ENCODE results near the gene CHST11.

CHST11 gene

DNA sequence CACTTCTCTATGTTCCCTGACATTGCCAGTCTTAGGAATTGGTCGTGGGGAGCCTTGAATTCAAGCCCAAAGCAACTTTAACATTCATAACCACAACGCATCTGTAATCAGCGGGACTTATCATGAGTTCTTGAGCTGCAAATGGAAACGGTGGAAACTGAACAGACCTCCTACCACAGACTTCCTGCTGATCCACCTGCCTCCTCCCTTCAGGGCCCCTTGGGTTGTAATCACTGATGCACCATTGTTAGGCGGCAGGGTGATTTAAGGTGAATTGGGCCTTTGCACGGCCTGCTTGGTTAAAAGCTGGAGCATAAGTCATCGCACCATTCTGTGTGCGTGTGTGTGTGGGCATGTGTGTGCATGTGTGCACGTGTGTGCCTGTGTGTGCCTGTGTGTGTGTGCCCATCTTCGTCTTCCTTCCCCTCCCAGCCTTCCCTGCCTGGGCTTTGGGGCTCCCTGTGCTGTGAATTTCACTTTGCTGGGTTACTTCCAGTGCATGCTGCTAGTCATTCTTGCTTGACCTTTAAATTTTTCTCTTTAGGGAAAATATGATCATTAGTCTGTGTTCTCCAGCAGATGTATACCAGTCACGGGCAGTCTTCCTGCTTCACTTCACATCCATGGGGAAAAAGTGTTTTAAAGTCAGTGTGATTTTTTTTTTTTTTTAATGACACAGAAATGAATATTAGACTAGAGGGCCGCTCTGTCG lies 29.1 kb downstream of the CHST11 start:
- H3K9ac ChIP-seq (ENCODE audit: low read length) = no peak overlapping the region
- H3K4me1 ChIP-seq (ENCODE audit: insufficient read depth, low read length) = peaks cover 22% of the 10 kb centered on the region
- no peaks in the 10 kb centered on the region for H3K27me3 ChIP-seq (ENCODE audit: control insufficient read depth in 1 of 2, insufficient read depth in 2 of 2, low read length in 2 of 2)
- no peaks in the 10 kb centered on the region for H3K36me3 ChIP-seq (ENCODE audit: insufficient read depth, low read length)
- H3K27ac ChIP-seq (ENCODE audit: low read depth, low read length) = no peak overlapping the region
- H3K4me3 ChIP-seq (ENCODE audit: low read depth in 1 of 2, low read length in 2 of 2) = no peak overlapping the region
- H3K9me3 ChIP-seq (ENCODE audit: low read length) = no peaks in the 10 kb centered on the region

DNA sequence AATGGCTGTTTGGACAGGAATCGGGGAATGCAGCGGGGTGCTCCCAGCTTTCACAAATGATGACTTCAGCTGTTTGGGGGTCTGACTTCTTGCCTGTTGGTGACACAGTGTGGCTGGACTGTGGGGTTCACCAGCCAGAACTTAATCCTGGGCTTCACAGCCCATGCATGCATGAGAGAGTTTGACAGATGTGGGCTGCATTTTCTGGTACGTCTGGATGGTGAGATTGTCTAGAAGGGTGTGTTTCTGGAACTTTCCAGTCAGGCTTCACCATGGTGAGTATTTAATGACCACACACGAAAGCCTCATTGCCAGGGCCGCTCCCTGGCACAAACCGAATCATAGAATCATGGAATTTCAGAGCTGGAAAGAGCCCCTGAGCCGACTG lies 29.6 kb downstream of the CHST11 start:
- H3K9me3 ChIP-seq (ENCODE audit: low read length) = no peaks in the 10 kb centered on the region
- no peaks in the 10 kb centered on the region for H3K27me3 ChIP-seq (ENCODE audit: control insufficient read depth in 1 of 2, insufficient read depth in 2 of 2, low read length in 2 of 2)
- no peak overlapping the region for H3K27ac ChIP-seq (ENCODE audit: low read depth, low read length)
- H3K4me1 ChIP-seq (ENCODE audit: insufficient read depth, low read length) = peaks cover 20% of the 10 kb centered on the region
- H3K4me3 ChIP-seq (ENCODE audit: low read depth in 1 of 2, low read length in 2 of 2) = no peak overlapping the region
- no peak overlapping the region for H3K9ac ChIP-seq (ENCODE audit: low read length)
- H3K36me3 ChIP-seq (ENCODE audit: insufficient read depth, low read length) = no peaks in the 10 kb centered on the region

DNA sequence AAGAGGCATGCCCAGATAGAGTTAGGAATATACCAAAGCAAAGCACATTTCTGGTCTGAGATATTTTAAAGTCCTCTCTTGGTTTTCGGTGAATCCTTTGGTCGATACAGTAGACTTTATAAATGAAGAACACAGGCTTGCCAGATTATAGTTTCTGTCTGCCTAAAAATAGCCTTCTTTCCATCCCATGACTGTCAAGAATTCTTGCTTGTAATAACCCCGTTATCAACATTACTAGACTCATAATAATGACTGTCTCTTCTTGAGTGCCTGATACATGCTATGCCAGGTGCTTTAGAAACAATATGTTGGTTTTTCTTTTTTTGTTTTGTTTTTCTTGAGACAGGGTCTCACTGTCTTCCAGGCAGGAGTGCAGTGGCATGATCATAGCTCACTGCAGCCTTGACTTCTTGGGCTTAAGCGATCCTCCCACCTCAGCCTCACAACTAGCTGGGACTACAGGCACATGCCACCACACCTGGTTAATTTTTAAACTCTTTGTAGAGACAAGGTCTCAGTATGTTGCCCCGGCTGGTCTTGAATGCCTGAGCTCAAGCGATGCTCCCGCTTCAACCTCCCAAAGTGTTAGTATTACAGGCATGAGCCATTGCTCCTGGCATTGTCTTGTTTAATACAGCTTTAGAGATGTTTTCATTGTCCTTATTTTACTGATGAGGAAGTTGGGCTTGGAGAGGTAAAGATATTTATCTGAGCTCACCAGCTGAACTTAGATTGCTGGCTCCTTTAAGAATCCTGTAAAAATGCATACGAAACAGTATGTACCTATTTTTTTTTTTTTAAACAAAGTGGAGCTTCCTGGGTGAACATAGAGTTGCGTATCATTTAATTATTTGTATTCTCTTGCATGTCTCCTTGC lies 30.4 kb downstream of the CHST11 start:
- no peak overlapping the region for H3K9ac ChIP-seq (ENCODE audit: low read length)
- no peak overlapping the region for H3K27ac ChIP-seq (ENCODE audit: low read depth, low read length)
- no peak overlapping the region for H3K4me3 ChIP-seq (ENCODE audit: low read depth in 1 of 2, low read length in 2 of 2)
- H3K27me3 ChIP-seq (ENCODE audit: control insufficient read depth in 1 of 2, insufficient read depth in 2 of 2, low read length in 2 of 2) = no peaks in the 10 kb centered on the region
- peaks cover 19% of the 10 kb centered on the region for H3K4me1 ChIP-seq (ENCODE audit: insufficient read depth, low read length)
- H3K9me3 ChIP-seq (ENCODE audit: low read length) = no peaks in the 10 kb centered on the region
- H3K36me3 ChIP-seq (ENCODE audit: insufficient read depth, low read length) = no peaks in the 10 kb centered on the region

DNA sequence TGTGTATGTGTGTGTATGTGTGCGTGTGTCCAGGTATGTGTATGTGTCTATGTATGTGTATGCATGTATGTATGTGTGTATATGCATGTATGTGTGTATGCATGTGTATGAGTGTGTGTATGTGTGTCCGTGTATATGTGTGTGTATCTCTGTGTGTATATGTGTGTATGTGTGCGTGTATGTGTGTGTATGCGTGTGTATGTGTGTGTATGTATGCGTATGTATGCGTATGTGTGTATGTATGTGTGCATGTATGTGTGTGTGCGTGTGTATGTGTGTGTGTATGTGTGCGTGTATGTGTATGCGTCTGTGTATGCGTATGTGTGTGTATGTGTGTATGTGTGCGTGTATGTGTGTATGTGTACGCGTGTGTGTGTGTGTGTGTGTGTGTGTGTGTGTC lies 31.6 kb downstream of the CHST11 start:
- H3K4me3 ChIP-seq (ENCODE audit: low read depth in 1 of 2, low read length in 2 of 2) = no peak overlapping the region
- peaks cover 19% of the 10 kb centered on the region for H3K4me1 ChIP-seq (ENCODE audit: insufficient read depth, low read length)
- no peak overlapping the region for H3K27ac ChIP-seq (ENCODE audit: low read depth, low read length)
- H3K9me3 ChIP-seq (ENCODE audit: low read length) = no peaks in the 10 kb centered on the region
- no peak overlapping the region for H3K9ac ChIP-seq (ENCODE audit: low read length)
- no peaks in the 10 kb centered on the region for H3K27me3 ChIP-seq (ENCODE audit: control insufficient read depth in 1 of 2, insufficient read depth in 2 of 2, low read length in 2 of 2)
- H3K36me3 ChIP-seq (ENCODE audit: insufficient read depth, low read length) = no peaks in the 10 kb centered on the region

DNA sequence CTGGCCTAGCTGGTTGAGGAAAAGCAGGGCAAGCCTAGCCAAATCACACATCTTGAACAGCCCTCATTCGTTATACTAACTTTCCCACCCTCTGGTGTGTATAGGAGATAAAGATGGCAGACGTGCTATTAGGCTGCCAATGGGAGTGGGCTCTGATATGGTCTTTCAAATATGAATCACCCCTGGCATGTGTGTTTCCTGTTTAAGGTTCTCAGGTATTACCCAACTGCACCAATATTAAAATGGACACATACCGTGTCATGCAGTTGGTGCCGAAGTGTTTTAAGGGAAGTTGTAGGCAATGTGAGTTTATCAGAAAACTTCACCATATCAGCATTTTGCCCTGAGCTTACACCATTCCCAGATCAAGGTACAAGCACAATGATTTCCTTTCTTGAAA lies 33.4 kb downstream of the CHST11 start:
- H3K4me3 ChIP-seq (ENCODE audit: low read depth in 1 of 2, low read length in 2 of 2) = no peak overlapping the region
- no peak overlapping the region for H3K9ac ChIP-seq (ENCODE audit: low read length)
- no peaks in the 10 kb centered on the region for H3K36me3 ChIP-seq (ENCODE audit: insufficient read depth, low read length)
- peaks cover 19% of the 10 kb centered on the region for H3K4me1 ChIP-seq (ENCODE audit: insufficient read depth, low read length)
- H3K27ac ChIP-seq (ENCODE audit: low read depth, low read length) = no peak overlapping the region
- H3K27me3 ChIP-seq (ENCODE audit: control insufficient read depth in 1 of 2, insufficient read depth in 2 of 2, low read length in 2 of 2) = no peaks in the 10 kb centered on the region
- H3K9me3 ChIP-seq (ENCODE audit: low read length) = no peaks in the 10 kb centered on the region

DNA sequence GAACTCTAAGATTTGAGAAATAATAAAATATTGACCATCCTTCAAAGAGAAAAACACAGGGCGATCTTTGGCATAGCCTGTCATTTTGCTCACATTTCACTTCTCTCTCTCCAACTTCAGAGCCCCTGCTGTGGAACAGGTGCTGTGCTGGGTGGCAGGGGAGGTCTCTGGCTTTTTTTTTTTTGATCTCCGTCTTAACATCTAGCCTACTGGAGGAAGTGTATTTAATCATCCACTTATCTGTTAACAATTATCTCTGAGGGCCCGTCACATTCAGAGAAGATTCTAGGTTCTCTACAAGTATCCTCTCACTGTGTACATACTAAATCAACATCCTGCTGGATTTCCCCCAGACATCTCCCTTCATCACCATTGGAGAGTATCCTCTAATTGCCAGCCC lies 34.1 kb downstream of the CHST11 start:
- no peaks in the 10 kb centered on the region for H3K9me3 ChIP-seq (ENCODE audit: low read length)
- H3K4me3 ChIP-seq (ENCODE audit: low read depth in 1 of 2, low read length in 2 of 2) = no peak overlapping the region
- H3K9ac ChIP-seq (ENCODE audit: low read length) = no peak overlapping the region
- H3K27me3 ChIP-seq (ENCODE audit: control insufficient read depth in 1 of 2, insufficient read depth in 2 of 2, low read length in 2 of 2) = no peaks in the 10 kb centered on the region
- peaks cover 17% of the 10 kb centered on the region for H3K4me1 ChIP-seq (ENCODE audit: insufficient read depth, low read length)
- H3K27ac ChIP-seq (ENCODE audit: low read depth, low read length) = no peak overlapping the region
- H3K36me3 ChIP-seq (ENCODE audit: insufficient read depth, low read length) = no peaks in the 10 kb centered on the region

DNA sequence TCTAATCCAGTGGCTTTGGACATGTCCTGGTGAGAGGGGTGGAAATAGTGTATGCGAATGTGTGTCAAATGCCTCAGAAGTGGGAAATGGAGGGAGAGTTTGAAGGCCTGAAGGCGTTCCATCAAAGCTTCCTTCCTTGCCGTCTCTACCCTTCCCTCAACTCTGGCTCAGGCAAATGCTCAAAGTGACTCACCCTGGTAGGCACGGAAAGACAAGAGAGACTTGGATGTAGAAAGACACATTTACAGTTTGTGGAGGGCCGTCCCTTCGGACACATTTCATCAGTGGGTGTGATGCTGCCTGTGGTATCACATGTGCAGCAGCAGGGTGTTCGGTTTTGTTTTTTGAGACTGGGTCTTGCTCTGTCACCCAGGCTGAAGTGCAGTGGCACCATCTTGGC lies 36.7 kb downstream of the CHST11 start:
- Histone ChIP-seq H3K9ac (ENCODE audit: low read length) (no peak overlapping the region), H3K27me3 (ENCODE audit: control insufficient read depth in 1 of 2, insufficient read depth in 2 of 2, low read length in 2 of 2) (no peaks in the 10 kb centered on the region), H3K27ac (ENCODE audit: low read depth, low read length) (no peak overlapping the region), H3K4me3 (ENCODE audit: low read depth in 1 of 2, low read length in 2 of 2) (no peak overlapping the region), H3K4me1 (ENCODE audit: insufficient read depth, low read length) (no peaks in the 10 kb centered on the region), H3K9me3 (ENCODE audit: low read length) (no peaks in the 10 kb centered on the region), H3K36me3 (ENCODE audit: insufficient read depth, low read length) (no peaks in the 10 kb centered on the region)

DNA sequence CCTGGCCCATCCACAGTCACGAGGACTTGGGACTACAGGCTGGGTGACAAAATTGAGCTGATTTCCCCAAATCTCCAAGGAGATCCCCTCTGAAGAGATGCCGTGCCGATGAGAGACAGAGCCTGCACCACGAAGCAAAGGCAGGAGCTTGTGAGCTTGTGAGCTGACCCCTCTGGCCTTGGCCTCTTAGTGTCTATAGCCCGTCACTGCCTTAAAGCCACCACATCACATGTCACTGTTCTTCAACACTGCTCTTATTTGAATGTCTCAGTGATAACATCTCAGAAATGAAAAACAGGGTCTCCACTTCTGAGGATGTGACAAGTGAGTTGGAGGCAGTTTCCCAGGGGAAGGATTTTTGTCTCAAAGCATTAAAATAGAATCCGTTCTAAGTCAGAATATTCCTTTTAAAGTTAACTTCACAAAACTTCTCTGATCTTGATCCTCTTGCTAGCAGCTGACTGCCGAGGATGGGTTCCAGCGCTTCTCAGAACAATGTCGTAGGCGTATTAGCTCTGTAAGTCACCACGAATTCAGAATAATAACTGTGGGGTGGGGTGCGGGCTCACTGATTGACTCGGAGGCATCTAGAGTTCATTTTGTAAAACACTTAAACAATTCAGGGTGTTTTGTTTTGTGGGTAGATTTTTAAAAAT lies 37.5 kb downstream of the CHST11 start:
- no peak overlapping the region for H3K9ac ChIP-seq (ENCODE audit: low read length)
- H3K36me3 ChIP-seq (ENCODE audit: insufficient read depth, low read length) = no peaks in the 10 kb centered on the region
- H3K9me3 ChIP-seq (ENCODE audit: low read length) = no peaks in the 10 kb centered on the region
- H3K27me3 ChIP-seq (ENCODE audit: control insufficient read depth in 1 of 2, insufficient read depth in 2 of 2, low read length in 2 of 2) = no peaks in the 10 kb centered on the region
- peaks cover 3% of the 10 kb centered on the region for H3K4me1 ChIP-seq (ENCODE audit: insufficient read depth, low read length)
- no peak overlapping the region for H3K27ac ChIP-seq (ENCODE audit: low read depth, low read length)
- H3K4me3 ChIP-seq (ENCODE audit: low read depth in 1 of 2, low read length in 2 of 2) = no peak overlapping the region

DNA sequence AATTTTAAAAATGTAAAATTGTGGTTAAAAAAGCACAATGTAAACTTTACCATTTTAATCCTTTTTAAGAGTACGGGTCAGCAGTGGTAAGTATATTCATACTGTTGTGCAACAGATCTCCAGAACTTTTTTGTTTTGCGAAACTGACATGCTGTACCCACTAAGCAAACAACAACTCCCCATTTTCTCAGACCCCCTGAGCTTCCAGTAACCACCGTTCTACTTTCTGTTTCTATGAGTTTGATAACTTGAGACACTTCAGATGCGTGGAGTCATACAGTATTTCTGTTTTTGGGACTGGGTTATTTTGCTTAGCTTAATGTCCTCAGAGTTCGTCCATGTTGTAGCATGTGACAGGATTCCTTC lies 38.0 kb downstream of the CHST11 start:
- Histone ChIP-seq H3K4me1 (ENCODE audit: insufficient read depth, low read length) (peaks cover 8% of the 10 kb centered on the region), H3K27ac (ENCODE audit: low read depth, low read length) (no peak overlapping the region), H3K9ac (ENCODE audit: low read length) (no peak overlapping the region), H3K36me3 (ENCODE audit: insufficient read depth, low read length) (no peaks in the 10 kb centered on the region), H3K9me3 (ENCODE audit: low read length) (no peaks in the 10 kb centered on the region), H3K27me3 (ENCODE audit: control insufficient read depth in 1 of 2, insufficient read depth in 2 of 2, low read length in 2 of 2) (no peaks in the 10 kb centered on the region), H3K4me3 (ENCODE audit: low read depth in 1 of 2, low read length in 2 of 2) (no peak overlapping the region)

DNA sequence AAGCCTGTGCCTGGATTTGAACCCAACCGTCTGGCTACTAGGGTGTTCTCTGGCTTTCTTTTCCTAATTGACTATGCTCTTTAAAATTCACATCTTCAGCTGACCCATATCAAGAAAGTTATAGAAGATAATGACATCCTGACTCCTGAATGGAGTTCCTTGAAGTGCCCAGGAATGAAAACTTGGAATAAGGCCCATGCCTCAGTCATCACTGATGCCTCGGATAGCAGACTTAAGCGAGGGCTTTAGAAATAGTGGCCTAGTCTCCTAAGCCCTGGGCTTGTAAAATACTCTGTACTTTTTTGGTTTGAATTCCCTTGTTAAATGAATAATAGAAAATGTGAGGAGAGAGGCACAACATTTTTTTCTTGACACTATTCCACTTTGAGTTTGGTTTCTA lies 39.0 kb downstream of the CHST11 start:
- Histone ChIP-seq H3K4me1 (ENCODE audit: insufficient read depth, low read length) (peaks cover 14% of the 10 kb centered on the region), H3K27ac (ENCODE audit: low read depth, low read length) (no peak overlapping the region), H3K27me3 (ENCODE audit: control insufficient read depth in 1 of 2, insufficient read depth in 2 of 2, low read length in 2 of 2) (no peaks in the 10 kb centered on the region), H3K9me3 (ENCODE audit: low read length) (no peaks in the 10 kb centered on the region), H3K36me3 (ENCODE audit: insufficient read depth, low read length) (no peaks in the 10 kb centered on the region), H3K4me3 (ENCODE audit: low read depth in 1 of 2, low read length in 2 of 2) (no peak overlapping the region), H3K9ac (ENCODE audit: low read length) (no peak overlapping the region)

DNA sequence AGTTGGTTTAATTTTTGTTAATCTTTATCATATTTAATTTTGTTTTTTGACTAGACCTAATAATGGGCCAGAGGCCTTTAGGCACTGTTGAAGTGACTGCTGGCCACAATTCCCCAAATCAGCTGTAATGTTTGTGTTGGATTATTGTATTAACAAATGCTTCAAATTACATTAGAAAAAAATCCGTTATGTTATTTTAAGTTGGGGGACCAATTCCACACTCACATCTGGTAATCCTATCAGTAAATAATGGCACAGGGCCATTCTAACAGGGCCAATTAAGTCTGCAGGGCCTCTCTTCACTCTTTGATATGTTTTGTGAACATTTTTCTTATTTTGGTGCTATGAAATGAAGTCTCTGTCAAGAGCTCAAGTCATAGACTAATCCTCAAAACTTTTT lies 39.6 kb downstream of the CHST11 start:
- Histone ChIP-seq H3K4me1 (ENCODE audit: insufficient read depth, low read length) (peaks cover 14% of the 10 kb centered on the region), H3K36me3 (ENCODE audit: insufficient read depth, low read length) (no peaks in the 10 kb centered on the region), H3K27ac (ENCODE audit: low read depth, low read length) (no peak overlapping the region), H3K4me3 (ENCODE audit: low read depth in 1 of 2, low read length in 2 of 2) (no peak overlapping the region), H3K9me3 (ENCODE audit: low read length) (no peaks in the 10 kb centered on the region), H3K9ac (ENCODE audit: low read length) (no peak overlapping the region), H3K27me3 (ENCODE audit: control insufficient read depth in 1 of 2, insufficient read depth in 2 of 2, low read length in 2 of 2) (no peaks in the 10 kb centered on the region)
